Esophagus (tissue), 2 donors: ENCODE data around the gene GKAP1. TPM values are rescaled to one million over a fixed set of nuclear protein-coding genes. Genes with fewer than 3 reads are reported as not detected.
"Not testable (repeated sequence)": the region's sequence is repeated elsewhere in the genome, so short reads cannot be mapped to it uniquely, and the experiment has no call there.

Source experiments
- H3K27ac ChIP-seq, 2 donors: one replicate each; pipeline ENCODE4 v1.5.1; 2013; ENCODE audit warnings: low read depth in 2 of 2, mild to moderate bottlenecking in 2 of 2, inconsistent platforms in 1 of 2, low read length in 1 of 2, moderate library complexity in 1 of 2
- H3K27me3 ChIP-seq, 2 donors: one replicate each; pipeline ENCODE4 v1.6.1; 2013; ENCODE audit warnings: low read length in 2 of 2, control low read depth in 1 of 2, mild to moderate bottlenecking in 1 of 2; ENCODE audit not compliant: insufficient read depth in 2 of 2, control insufficient read depth in 1 of 2
- H3K36me3 ChIP-seq, 2 donors: one replicate each; pipeline ENCODE4 v1.6.1; 2013; ENCODE audit warnings: low read length in 1 of 2; ENCODE audit not compliant: control insufficient read depth in 2 of 2, insufficient read depth in 2 of 2
- H3K4me1 ChIP-seq, 2 donors: one replicate each; pipeline ENCODE4 v1.6.1; 2013; ENCODE audit warnings: low read length in 1 of 2; ENCODE audit not compliant: control insufficient read depth in 2 of 2, insufficient read depth in 2 of 2
- H3K4me3 ChIP-seq, 2 donors: one replicate each; pipeline ENCODE4 v1.5.1; 2013; ENCODE audit warnings: low read length in 2 of 2, mild to moderate bottlenecking in 2 of 2, low read depth in 1 of 2, moderate library complexity in 1 of 2
- H3K9me3 ChIP-seq, 2 donors: one replicate each; pipeline ENCODE4 v1.6.1; 2013; ENCODE audit warnings: mild to moderate bottlenecking in 2 of 2, low read depth in 1 of 2, low read length in 1 of 2, moderate library complexity in 1 of 2; ENCODE audit not compliant: control insufficient read depth in 2 of 2, insufficient read depth in 1 of 2
- WGBS, 2 donors: extraction: QIAGEN DNeasy Blood & Tissue Kit; methylation state at CpG; one replicate each; pipeline ENCODE4 v1.1.7; 2013; 5-methylcytosine and 5-hydroxymethylcytosine counted together
- polyA plus RNA-seq, 2 donors: library from polyadenylated mRNA; stranded (reverse); fragments of 200-250 nt; gene quantifications; one replicate each; pipeline ENCODE4 v1.2.3, GENCODE V29; 2013
- donor health status: healthy with polysubstance abuse.
- donor health status: Bipolar disorder and iron deficiency.

The GKAP1 gene
- polyA plus RNA-seq, 2 donors, result 2.3 to 4.0 TPM

DNA sequence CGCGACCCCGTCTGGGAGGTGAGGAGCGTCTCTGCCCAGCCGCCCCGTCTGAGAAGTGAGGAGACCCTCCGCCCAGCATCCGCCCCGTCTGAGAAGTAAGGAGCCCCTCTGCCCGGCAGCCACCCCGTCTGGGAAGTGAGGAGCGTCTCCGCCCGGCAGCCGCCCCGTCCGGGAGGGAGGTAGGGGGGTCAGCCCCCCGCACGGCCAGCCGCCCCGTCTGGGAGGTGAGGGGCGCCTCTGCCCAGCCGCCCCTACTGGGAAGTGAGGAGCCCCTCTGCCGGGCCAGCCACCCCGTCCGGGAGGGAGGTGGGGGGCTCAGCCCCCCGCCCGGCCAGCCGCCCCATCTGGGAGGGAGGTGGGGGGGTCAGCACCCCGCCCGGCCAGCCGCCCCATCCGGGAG, 13.6 kb downstream of the GKAP1 start:
- not testable (repeated sequence) for H3K9me3 ChIP-seq, H3K4me3 ChIP-seq, H3K27me3 ChIP-seq, H3K36me3 ChIP-seq, H3K27ac ChIP-seq, H3K4me1 ChIP-seq
- WGBS, 2 donors, result 98% methylated on average over 12 to 31 of the region's 33 CpGs

- 81 to 82% methylated on average over 13 of the region's 13 CpGs for WGBS, 2 donors
- Histone ChIP-seq H3K9me3 (no peaks in the 10 kb centered on the region), H3K36me3 (peaks cover 0 to 2% of the 10 kb centered on the region in 2 donors), H3K4me1 (no peaks in the 10 kb centered on the region), H3K27me3 (no peaks in the 10 kb centered on the region), H3K4me3 (no peak overlapping the region), H3K27ac (no peak overlapping the region)
These were observed 17.1 kb downstream of the GKAP1 start for GRCh38 chr9:83800236-83801033.

- 98% methylated on average over 2 of the region's 2 CpGs for WGBS, 2 donors
- H3K36me3 ChIP-seq, result peaks cover 0 to 2% of the 10 kb centered on the region in 2 donors
These were observed 23.5 kb downstream of the GKAP1 start for GRCh38 chr9:83794051-83794450.

DNA sequence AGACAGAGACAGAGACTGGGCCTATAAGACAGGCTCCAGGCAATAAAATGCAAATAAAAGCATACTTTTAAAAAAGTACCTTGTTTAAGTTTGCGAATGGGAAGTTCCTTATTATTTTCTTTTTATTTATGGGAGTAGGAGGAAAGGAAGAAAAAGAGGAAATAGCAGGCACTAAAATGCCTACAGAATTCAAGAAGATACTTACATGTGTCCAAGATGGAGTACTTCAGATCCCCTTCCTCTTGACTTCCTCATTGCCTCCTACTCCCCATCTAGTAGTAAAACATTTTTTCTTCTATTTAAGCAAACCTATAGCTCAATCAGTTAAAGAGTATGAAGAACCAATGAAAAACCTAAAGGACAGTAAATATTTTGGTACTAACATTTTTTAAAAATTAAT, 24.8 kb downstream of the GKAP1 start:
- no peak overlapping the region for H3K4me3 ChIP-seq
- no peaks in the 10 kb centered on the region for H3K4me1 ChIP-seq
- H3K27me3 ChIP-seq, result no peaks in the 10 kb centered on the region
- WGBS, 2 donors, result 96 to 100% methylated on average over 1 of the region's 1 CpG
- H3K9me3 ChIP-seq, result no peaks in the 10 kb centered on the region
- H3K27ac ChIP-seq, result no peak overlapping the region
- H3K36me3 ChIP-seq, result no peaks in the 10 kb centered on the region

More at GRCh38 chr9:83794051-83794450, 23.5 kb downstream of the GKAP1 start:
- Histone ChIP-seq H3K4me1 (no peaks in the 10 kb centered on the region), H3K4me3 (no peak overlapping the region), H3K27ac (no peak overlapping the region), H3K9me3 (no peaks in the 10 kb centered on the region), H3K27me3 (no peaks in the 10 kb centered on the region)

DNA sequence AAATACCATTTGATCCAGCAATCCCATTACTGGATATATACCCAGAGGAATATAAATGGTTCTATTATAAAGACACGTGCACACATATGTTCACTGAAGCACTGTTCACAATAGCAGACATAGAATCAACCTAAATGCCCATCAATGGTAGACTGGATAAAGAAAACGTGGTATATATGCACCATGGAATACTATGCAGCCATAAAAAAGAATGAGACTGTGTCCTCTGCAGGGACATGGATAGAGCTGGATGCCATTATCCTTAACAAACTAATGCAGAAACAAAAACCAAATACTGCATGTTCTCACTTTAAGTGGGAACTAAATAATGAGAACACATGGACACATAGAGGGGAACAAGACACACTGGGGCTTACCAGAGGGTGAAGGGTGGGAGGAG, 39.4 kb downstream of the GKAP1 start:
- H3K27ac ChIP-seq, result no peak overlapping the region
- H3K4me3 ChIP-seq, result no peak overlapping the region
- no peaks in the 10 kb centered on the region for H3K9me3 ChIP-seq
- H3K27me3 ChIP-seq, result no peaks in the 10 kb centered on the region
- WGBS, 2 donors, result 93 to 96% methylated on average over 2 of the region's 2 CpGs
- no peaks in the 10 kb centered on the region for H3K36me3 ChIP-seq
- no peaks in the 10 kb centered on the region for H3K4me1 ChIP-seq

GRCh38 chr9:83775932-83776331, 41.6 kb downstream of the GKAP1 start:
- Histone ChIP-seq H3K9me3 (no peaks in the 10 kb centered on the region), H3K27me3 (no peaks in the 10 kb centered on the region), H3K27ac (no peak overlapping the region), H3K4me1 (no peaks in the 10 kb centered on the region), H3K4me3 (no peak overlapping the region), H3K36me3 (no peaks in the 10 kb centered on the region)
- 94 to 95% methylated on average over 2 of the region's 2 CpGs for WGBS, 2 donors

- no peaks in the 10 kb centered on the region for H3K9me3 ChIP-seq
- WGBS, 2 donors, result 90% methylated on average over 6 of the region's 6 CpGs
These were observed 44.7 kb downstream of the GKAP1 start for GRCh38 chr9:83772860-83773259.

DNA sequence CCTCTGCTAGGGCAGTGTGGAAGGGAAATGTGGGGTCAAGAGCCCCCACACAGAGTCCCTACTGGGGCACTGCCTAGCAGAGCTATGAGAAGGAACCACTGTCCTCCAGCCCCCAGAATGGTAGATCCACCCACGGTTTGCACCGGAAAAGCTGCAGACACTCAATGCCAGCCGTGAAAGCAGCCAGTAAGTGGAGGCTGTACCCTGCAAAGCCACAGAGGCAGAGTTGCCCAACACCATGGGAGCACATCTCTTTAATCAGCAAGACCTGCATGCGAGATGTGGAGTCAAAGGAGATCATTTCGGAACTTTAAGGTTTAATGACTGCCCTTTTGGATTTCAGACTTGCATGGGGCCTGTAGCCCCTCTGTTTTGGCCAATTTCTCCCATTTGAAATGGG, 52.2 kb downstream of the GKAP1 start:
- 96% methylated on average over 5 of the region's 5 CpGs for whole genome bisulfite sequencing, 2 donors
- no peaks in the 10 kb centered on the region for H3K36me3 ChIP-seq
- no peaks in the 10 kb centered on the region for H3K9me3 ChIP-seq
- no peaks in the 10 kb centered on the region for H3K27me3 ChIP-seq
- H3K27ac ChIP-seq, result no peak overlapping the region
- no peak overlapping the region for H3K4me3 ChIP-seq
- H3K4me1 ChIP-seq, result no peaks in the 10 kb centered on the region

More at GRCh38 chr9:83772860-83773259, 44.7 kb downstream of the GKAP1 start:
- H3K4me1 ChIP-seq, result no peaks in the 10 kb centered on the region
- no peaks in the 10 kb centered on the region for H3K36me3 ChIP-seq
- H3K27me3 ChIP-seq, result no peaks in the 10 kb centered on the region
- H3K4me3 ChIP-seq, result no peak overlapping the region
- H3K27ac ChIP-seq, result no peak overlapping the region

DNA sequence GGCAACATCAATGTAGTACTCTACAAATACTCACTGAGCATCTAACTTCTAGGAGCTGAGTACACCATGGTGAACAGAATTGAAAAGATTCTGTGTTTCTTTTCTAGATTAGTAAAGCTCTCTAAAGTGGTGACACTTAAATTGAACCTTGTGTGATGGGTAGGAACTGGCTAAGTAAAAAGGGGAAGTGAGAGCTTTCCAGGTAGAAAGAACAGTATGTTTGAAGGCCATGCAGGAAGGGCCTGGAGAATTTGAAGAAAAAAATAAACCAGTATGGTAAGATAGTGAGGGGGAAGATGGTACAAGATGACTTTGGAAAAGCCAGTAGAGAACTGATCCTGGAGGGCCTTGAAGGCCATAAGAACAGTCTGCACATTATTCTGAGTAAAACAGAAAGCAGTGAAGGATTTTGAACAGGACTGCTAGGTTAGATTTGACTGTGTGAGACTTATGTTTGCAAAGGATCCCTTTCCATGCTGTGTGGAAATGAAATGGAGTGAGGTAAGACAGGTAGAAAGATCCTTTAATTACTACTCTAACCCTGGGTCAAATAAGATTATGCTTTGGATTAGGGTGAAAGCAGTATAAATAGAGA, 63.1 kb downstream of the GKAP1 start:
- no peaks in the 10 kb centered on the region for H3K4me1 ChIP-seq
- no peak overlapping the region for H3K27ac ChIP-seq
- no peaks in the 10 kb centered on the region for H3K9me3 ChIP-seq
- H3K36me3 ChIP-seq, result no peaks in the 10 kb centered on the region
- no peaks in the 10 kb centered on the region for H3K27me3 ChIP-seq
- H3K4me3 ChIP-seq, result no peak overlapping the region

DNA sequence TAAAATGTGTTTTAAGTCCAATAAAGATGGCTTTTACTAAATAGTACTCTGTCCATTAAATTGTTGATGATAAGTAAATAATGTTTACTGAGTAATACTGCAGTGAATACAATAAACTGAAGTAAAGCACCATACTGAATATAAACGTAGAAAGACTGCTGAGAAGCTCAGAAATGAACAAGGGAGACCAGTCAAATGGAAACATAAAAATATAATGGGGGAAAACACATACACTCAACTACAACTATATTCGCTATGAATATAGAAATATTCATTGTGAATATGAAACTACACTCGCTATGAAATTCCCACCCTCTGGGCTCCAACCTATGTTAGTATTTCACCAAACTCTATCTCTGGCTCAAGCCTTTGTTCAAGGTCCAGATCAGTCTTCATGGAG, 67.9 kb downstream of the GKAP1 start:
- 83 to 85% methylated on average over 3 of the region's 3 CpGs for WGBS, 2 donors
- H3K4me1 ChIP-seq, result no peaks in the 10 kb centered on the region
- H3K27ac ChIP-seq, result no peak overlapping the region
- H3K27me3 ChIP-seq, result no peaks in the 10 kb centered on the region
- H3K4me3 ChIP-seq, result no peak overlapping the region
- no peaks in the 10 kb centered on the region for H3K9me3 ChIP-seq
- no peaks in the 10 kb centered on the region for H3K36me3 ChIP-seq
